Nephron (organoid): ENCODE data around the gene FLT3LG.
A peak's percentile ranks its signal among the peaks of the same experiment; 100 is the strongest.

ENCODE experiments used
- H3K27ac Mint-ChIP-seq, 3 experiments: 2 replicates each; pipeline ENCODE4 v1.8.0; 2020; ENCODE audit warnings: mixed read lengths in 3 of 3, mild to moderate bottlenecking in 2 of 3, moderate library complexity in 1 of 3
- H3K27me3 Mint-ChIP-seq: 2 replicates; pipeline ENCODE4 v1.8.0; 2021; ENCODE audit warnings: low read depth, mild to moderate bottlenecking, moderate library complexity, mixed read lengths
- H3K36me3 Mint-ChIP-seq: 2 replicates; pipeline ENCODE4 v1.8.0; 2020; ENCODE audit warnings: low read depth, mixed read lengths
- H3K4me1 Mint-ChIP-seq: 2 replicates; pipeline ENCODE4 v1.8.0; 2020; ENCODE audit warnings: mixed read lengths
- H3K4me3 Mint-ChIP-seq, 3 experiments: 2 replicates each; pipeline ENCODE4 v1.8.0; 2020; ENCODE audit warnings: mild to moderate bottlenecking in 3 of 3, mixed read lengths in 3 of 3, moderate library complexity in 2 of 3
- H3K9me3 Mint-ChIP-seq: 2 replicates; pipeline ENCODE4 v1.8.0; 2020; ENCODE audit warnings: mixed read lengths
- CTCF ChIP-seq, 3 experiments: fragments of 200-600 bp; sonication (generic); IDR thresholded peaks; one replicate each; pipeline ENCODE4 v1.5.0; 2021; ENCODE audit warnings: antibody characterized with exemption in 3 of 3; ENCODE audit not compliant: unreplicated experiment in 3 of 3

FLT3LG gene

GRCh38 chr19:49513746-49514118 lies 39.7 kb downstream of the FLT3LG start:
- Mint-ChIP-seq H3K4me3 (peak overlapping the region; percentile 93 to 96 (median 93)), H3K9me3 (no peaks in the 10 kb centered on the region), H3K36me3 (peaks cover 19% of the 10 kb centered on the region), H3K4me1 (peaks cover 20% of the 10 kb centered on the region), H3K27me3 (no peaks in the 10 kb centered on the region), H3K27ac (peak overlapping the region; percentile 97 to 99 (median 98))
- no peak for TF ChIP-seq CTCF (IDR thresholded peaks at IDR 0.05; ENCODE audit: unreplicated experiment in 3 of 3)

GRCh38 chr19:49514151-49514550 lies 40.1 kb downstream of the FLT3LG start:
- Mint-ChIP-seq H3K27ac (peak overlapping the region; percentile 97 to 99 (median 98)), H3K36me3 (peaks cover 22% of the 10 kb centered on the region), H3K4me3 (peak overlapping the region; percentile 93 to 96 (median 93)), H3K27me3 (no peaks in the 10 kb centered on the region), H3K4me1 (peaks cover 20% of the 10 kb centered on the region), H3K9me3 (no peaks in the 10 kb centered on the region)
- TF ChIP-seq CTCF (IDR thresholded peaks at IDR 0.05; ENCODE audit: unreplicated experiment in 3 of 3) = no peak

- no peaks in the 10 kb centered on the region for H3K9me3 Mint-ChIP-seq
- H3K27me3 Mint-ChIP-seq = no peaks in the 10 kb centered on the region
- H3K36me3 Mint-ChIP-seq = peaks cover 31% of the 10 kb centered on the region
- H3K4me1 Mint-ChIP-seq = peaks cover 20% of the 10 kb centered on the region
- no peak for TF ChIP-seq CTCF (IDR thresholded peaks at IDR 0.05; ENCODE audit: unreplicated experiment in 3 of 3)
- H3K4me3 Mint-ChIP-seq = peak overlapping the region; percentile 79 to 96 (median 93)
- H3K27ac Mint-ChIP-seq = peak overlapping the region; percentile 57 to 89 (median 75)
These were observed 41.8 kb downstream of the FLT3LG start for GRCh38 chr19:49515767-49516166.

GRCh38 chr19:49518033-49518432 lies 44.0 kb downstream of the FLT3LG start:
- no peak for TF ChIP-seq CTCF (IDR thresholded peaks at IDR 0.05; ENCODE audit: unreplicated experiment in 3 of 3)
- Mint-ChIP-seq H3K27me3 (no peaks in the 10 kb centered on the region), H3K36me3 (peaks cover 34% of the 10 kb centered on the region), H3K27ac (peak overlapping the region in 1 of 3 experiments; percentile 38), H3K9me3 (no peaks in the 10 kb centered on the region), H3K4me1 (peaks cover 6% of the 10 kb centered on the region), H3K4me3 (peak overlapping the region in 1 of 3 experiments; percentile 32)

GRCh38 chr19:49520705-49521319 lies 46.8 kb downstream of the FLT3LG start:
- Mint-ChIP-seq H3K4me1 (peaks cover 2% of the 10 kb centered on the region), H3K36me3 (peaks cover 44% of the 10 kb centered on the region), H3K27ac (peak overlapping the region in 2 of 3 experiments; percentile 57 to 83), H3K4me3 (no peak overlapping the region), H3K27me3 (no peaks in the 10 kb centered on the region), H3K9me3 (no peaks in the 10 kb centered on the region)
- TF ChIP-seq CTCF (IDR thresholded peaks at IDR 0.05; ENCODE audit: unreplicated experiment in 3 of 3) = no peak
